Measurements from ENCODE around the gene RELT. TPM values are rescaled to one million over a fixed set of nuclear protein-coding genes. Genes with fewer than 3 reads are reported as not detected.

The RELT gene
- total RNA-seq, 2 experiments from 2014 or later = 26.2 to 28.4 TPM

DNA sequence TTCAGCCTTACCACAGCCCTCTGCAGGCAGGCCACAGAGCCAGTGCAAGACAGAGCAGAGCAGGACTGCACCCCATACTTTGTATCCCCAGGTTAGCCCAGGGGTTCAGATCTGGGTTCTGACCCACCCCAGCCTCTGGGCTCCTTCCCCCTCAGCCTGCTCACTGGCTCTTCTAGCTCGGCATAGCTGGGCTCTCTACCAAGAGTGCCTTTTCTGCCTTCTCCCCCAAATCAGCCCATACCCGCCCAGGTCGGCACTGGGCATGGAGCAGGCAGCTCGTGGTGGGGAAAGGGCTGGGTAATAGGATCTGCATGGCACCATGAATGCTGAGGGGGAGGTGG lies 8.3 kb downstream of the RELT start:
- peaks cover 62% of the 10 kb centered on the region for H3K4me1 Mint-ChIP-seq
- ATAC-seq (ENCODE audit: low read depth) (peak; percentile 11), DNase-seq (no peak)
- H3K27ac Mint-ChIP-seq = peak overlapping the region; percentile 91
- no peaks in the 10 kb centered on the region for H3K27me3 Mint-ChIP-seq
- H3K36me3 Mint-ChIP-seq = peaks cover 1% of the 10 kb centered on the region
- H3K9me3 Mint-ChIP-seq = no peaks in the 10 kb centered on the region
- POLR2A ChIA-PET = interaction anchor here (0.7 to 1.8 kb wide), 8 partner anchors 8 to 1108 kb away, joined by 3 to 9 read pairs (median 3); partner anchors contain the start of gene RELT
- H3K4me3 Mint-ChIP-seq = peak overlapping the region; percentile 78

DNA sequence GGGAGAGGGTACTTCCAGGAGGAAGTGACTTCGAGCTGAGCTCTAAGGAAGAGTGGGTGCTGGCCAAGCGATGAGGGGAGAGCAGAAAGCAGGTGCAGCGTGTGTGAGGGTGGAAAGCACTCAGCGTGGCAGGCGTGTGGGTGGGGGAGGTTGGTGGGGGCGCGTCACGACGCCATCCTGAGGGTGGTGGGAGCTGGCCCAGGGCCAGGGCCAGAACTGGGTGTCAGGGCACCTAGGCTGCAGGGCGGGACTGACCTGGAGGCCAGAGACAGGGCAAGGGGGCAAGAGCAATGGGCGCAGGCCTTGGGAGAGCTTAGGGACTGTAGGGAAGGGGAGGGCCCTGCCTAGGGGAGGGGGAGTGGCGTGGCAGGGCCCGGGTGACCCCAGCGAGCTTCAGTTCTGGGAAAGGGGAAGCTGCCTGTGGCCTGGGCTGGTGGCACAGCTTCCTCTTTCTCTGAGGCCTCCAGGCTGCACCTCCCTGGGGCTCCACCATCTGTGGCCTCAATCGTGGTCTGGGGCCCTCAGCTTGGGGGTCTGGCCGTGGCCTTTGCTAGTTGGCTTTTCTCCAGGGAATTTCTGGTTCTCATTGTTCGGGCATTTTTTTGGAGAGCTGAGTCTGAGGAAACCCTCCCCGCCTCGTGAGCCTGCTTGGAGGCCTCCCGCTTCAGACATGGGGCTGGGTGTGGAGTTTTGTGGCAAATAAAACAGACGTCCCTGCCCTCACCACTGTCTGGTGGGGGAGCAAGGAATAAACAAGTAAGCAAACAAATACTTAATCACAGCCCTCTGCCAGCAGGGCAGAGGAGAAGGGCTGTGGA lies 8.9 kb downstream of the RELT start:
- H3K27me3 Mint-ChIP-seq = no peaks in the 10 kb centered on the region
- H3K9me3 Mint-ChIP-seq = no peaks in the 10 kb centered on the region
- ATAC-seq (ENCODE audit: low read depth) = peak; percentile 69
- H3K4me3 Mint-ChIP-seq = peak overlapping the region; percentile 78
- H3K36me3 Mint-ChIP-seq = peaks cover 1% of the 10 kb centered on the region
- peaks cover 58% of the 10 kb centered on the region for H3K4me1 Mint-ChIP-seq
- peak overlapping the region; percentile 91 for H3K27ac Mint-ChIP-seq
- POLR2A ChIA-PET = interaction anchor here (0.7 to 1.8 kb wide), 8 partner anchors 8 to 1108 kb away, joined by 3 to 9 read pairs (median 3); partner anchors contain the start of gene RELT
- peak; percentile 55 for DNase-seq

DNA sequence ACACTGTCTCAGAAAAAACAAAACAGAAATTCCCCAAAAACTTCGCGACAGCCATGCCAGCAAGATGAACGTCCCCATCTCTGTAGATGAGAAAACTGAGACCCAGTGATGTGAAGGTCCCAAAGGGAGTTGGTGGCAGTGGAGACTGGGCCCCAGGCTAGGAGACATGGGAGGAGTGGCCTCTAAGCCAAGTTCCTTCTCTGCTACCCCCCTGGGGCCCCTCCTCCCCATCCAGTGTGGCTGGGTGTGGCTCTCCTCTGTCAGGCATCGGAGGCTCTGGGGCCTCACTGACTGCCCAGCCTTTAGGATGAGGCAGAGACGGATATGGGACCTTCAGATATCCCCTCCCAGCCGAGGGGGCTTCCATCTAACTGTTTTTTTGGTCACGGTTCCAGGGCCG lies 9.8 kb downstream of the RELT start:
- POLR2A ChIA-PET = interaction anchor here (0.7 to 1.8 kb wide), 3 partner anchors 9 to 16 kb away, joined by 3 to 9 read pairs (median 7); partner anchors contain the start of gene RELT
- Mint-ChIP-seq H3K27me3 (no peaks in the 10 kb centered on the region), H3K4me1 (peaks cover 56% of the 10 kb centered on the region), H3K4me3 (peak overlapping the region; percentile 78), H3K9me3 (no peaks in the 10 kb centered on the region), H3K27ac (peak overlapping the region; percentile 91), H3K36me3 (peaks cover 1% of the 10 kb centered on the region)
- DNase-seq = no peak
- no peak for ATAC-seq (ENCODE audit: low read depth)

DNA sequence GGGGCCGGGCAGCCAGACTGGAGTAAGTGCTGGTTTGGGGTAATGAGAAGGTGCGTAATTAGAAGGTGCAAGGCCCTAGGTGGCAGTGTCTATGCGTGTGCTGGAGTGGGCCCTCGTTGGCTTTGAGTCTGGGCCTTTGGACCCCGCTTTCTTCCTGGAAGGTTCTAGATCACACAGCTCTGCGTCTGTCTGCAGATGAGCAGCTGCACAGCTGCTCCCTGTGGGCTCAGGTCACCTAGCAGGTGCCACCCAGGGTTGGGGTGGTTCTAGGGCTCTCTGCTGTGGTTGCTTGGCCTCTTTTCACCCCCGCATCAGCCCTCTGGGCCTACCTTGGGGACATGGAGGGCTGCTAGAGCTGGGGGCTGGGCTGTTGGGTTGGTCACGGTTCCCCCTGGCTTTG lies 10.3 kb downstream of the RELT start:
- H3K4me1 Mint-ChIP-seq = peaks cover 54% of the 10 kb centered on the region
- H3K36me3 Mint-ChIP-seq = peaks cover 1% of the 10 kb centered on the region
- POLR2A ChIA-PET = interaction anchor here (0.7 to 1.5 kb wide), 2 partner anchors 9 to 35 kb away, joined by 3 to 5 read pairs; no protein-coding TSS in a partner anchor

DNA sequence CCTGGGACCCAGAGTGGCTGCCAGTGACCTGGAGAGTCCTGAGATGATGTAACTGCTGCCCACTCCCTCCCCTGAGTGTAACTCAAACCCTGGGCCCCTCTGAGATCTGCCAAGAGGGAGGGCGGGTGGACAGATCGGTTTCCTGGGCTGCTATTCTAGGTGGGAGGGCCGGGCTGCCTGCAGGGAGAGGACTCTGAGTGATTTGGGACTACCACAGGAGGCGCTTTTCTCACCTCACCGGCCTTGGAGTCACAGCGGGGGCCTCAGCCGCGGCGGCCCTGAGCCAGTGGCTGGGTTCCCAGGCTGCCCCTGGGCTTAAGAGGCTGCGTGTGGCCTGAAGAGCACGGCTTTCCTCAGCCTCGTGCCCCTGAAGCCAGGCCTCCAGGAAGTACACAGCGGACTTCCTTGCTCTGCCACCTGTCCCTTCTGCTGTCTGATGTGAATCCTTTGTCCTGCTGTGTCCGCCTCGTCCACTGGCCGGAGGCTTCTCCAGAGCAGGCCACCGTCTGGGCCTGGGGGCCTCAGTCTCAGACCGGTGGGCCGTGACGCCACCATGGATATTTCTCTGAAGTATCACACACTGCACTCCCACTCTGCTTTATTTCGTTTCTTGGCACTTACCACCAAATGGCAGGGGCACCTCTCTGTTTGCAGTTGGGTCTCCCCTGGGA lies 11.5 kb downstream of the RELT start:
- Mint-ChIP-seq H3K27ac (peak overlapping the region; percentile 81), H3K27me3 (no peaks in the 10 kb centered on the region), H3K4me1 (peaks cover 49% of the 10 kb centered on the region), H3K9me3 (no peaks in the 10 kb centered on the region), H3K4me3 (no peak overlapping the region), H3K36me3 (peaks cover 1% of the 10 kb centered on the region)
- POLR2A ChIA-PET = interaction anchor here (1.5 kb wide), 1 partner anchor 36 kb away, joined by 5 read pairs; no protein-coding TSS in a partner anchor
- ATAC-seq (ENCODE audit: low read depth) (no peak), DNase-seq (no peak)

More for the DNA sequence above, 10.3 kb downstream of the RELT start:
- no peak for ATAC-seq (ENCODE audit: low read depth)
- H3K4me3 Mint-ChIP-seq = peak overlapping the region; percentile 37
- no peaks in the 10 kb centered on the region for H3K9me3 Mint-ChIP-seq
- DNase-seq = no peak
- H3K27me3 Mint-ChIP-seq = no peaks in the 10 kb centered on the region
- peak overlapping the region; percentile 91 for H3K27ac Mint-ChIP-seq

DNA sequence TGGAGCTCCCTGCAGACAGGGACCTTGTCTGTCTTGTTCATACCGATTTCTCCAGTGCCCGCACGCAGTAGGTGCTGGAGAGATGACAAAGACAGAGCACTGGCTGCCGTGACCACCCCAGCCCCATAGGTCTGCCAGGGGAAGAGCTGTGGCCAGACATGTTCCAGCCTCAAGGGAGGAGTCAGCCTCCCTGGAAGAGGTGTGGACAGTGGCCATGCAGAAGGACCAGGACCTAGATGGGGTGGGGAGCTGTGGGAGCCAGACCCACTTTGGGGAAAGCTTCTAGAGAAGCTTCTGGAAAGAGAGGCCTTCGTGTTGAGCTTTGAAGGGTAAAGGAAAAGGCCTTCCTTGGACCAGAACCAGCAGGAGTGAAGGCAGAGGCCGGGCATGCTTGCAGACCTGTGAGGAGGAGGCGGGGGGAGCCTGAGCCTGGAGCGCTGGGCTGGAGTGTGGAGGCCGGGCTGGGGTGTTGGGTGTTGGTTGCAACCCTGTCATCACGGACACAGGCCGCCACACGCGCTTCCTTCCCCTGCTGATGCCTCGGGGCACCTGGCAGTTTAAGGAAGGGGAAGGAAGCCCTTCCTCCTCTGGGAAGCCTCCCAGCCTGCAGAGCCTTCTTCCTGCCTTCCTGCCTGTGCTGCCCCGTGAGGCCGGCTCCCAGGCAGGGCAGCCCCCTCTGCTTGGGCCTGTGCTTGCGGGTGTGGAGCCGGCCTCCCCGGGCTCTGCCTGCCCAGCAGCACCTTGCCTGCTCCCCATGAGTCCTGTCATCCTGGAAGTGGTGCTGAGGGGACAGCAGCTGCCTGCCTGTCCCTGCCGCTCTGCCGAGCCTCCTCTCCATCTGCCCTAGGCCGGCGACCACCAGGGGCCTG lies 12.3 kb downstream of the RELT start:
- peaks cover 45% of the 10 kb centered on the region for H3K4me1 Mint-ChIP-seq
- H3K27me3 Mint-ChIP-seq = no peaks in the 10 kb centered on the region
- DNase-seq = no peak
- H3K36me3 Mint-ChIP-seq = peaks cover 1% of the 10 kb centered on the region
- POLR2A ChIA-PET = interaction anchor here (1.5 kb wide), 1 partner anchor 37 kb away, joined by 5 read pairs; no protein-coding TSS in a partner anchor
- no peak overlapping the region for H3K4me3 Mint-ChIP-seq
- peak overlapping the region; percentile 78 for H3K27ac Mint-ChIP-seq
- no peaks in the 10 kb centered on the region for H3K9me3 Mint-ChIP-seq
- ATAC-seq (ENCODE audit: low read depth) = no peak

DNA sequence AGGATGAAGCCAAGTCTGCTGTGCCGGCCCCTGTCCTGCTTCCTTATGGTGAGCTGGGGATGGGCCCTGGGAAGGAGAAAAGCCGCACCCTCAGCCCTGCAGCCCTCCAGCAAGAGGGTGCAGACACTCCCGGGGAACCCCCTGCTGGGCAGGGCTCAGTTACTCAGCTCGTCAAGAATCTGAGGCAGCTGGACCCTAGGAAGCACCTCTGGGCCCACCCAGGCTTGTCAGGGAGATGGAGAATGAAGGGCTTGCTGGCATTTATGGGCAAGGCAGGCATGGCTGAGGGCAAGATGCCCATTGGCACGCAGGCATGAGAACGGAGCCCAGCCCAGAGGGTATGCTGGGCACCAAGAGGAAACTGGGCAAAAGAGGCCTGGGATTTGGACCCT lies 12.9 kb downstream of the RELT start:
- POLR2A ChIA-PET = no interaction called here
- H3K4me1 Mint-ChIP-seq = peaks cover 40% of the 10 kb centered on the region
- no peaks in the 10 kb centered on the region for H3K9me3 Mint-ChIP-seq

DNA sequence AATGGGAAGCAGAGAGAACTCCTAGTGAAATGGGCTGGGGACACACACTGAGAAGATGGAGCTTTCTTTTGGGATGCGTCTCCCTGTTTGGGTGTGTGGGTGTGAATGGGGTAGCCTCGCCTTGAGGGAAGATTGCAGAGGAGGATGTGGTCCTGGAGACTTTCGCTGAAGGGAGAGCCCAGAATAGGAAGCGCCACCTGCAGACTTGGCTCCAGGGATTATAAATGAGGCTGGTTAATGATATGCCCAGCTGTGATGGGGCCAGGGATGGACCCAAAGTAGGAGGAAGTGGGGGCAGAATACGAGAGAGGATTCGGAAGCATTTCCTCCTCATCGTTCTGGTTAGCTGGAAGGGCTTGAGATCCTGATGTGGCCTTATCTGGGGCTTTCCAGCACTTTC lies 13.7 kb downstream of the RELT start:
- no peaks in the 10 kb centered on the region for H3K27me3 Mint-ChIP-seq
- peak overlapping the region; percentile 17 for H3K27ac Mint-ChIP-seq
- ATAC-seq (ENCODE audit: low read depth) (no peak), DNase-seq (no peak)
- H3K9me3 Mint-ChIP-seq = no peaks in the 10 kb centered on the region
- peaks cover 1% of the 10 kb centered on the region for H3K36me3 Mint-ChIP-seq
- POLR2A ChIA-PET = no interaction called here
- peaks cover 32% of the 10 kb centered on the region for H3K4me1 Mint-ChIP-seq
- H3K4me3 Mint-ChIP-seq = no peak overlapping the region

More for the DNA sequence above, 12.9 kb downstream of the RELT start:
- ATAC-seq (ENCODE audit: low read depth) = no peak
- Mint-ChIP-seq H3K27ac (no peak overlapping the region), H3K4me3 (no peak overlapping the region), H3K36me3 (peaks cover 1% of the 10 kb centered on the region), H3K27me3 (no peaks in the 10 kb centered on the region)
- DNase-seq = no peak

DNA sequence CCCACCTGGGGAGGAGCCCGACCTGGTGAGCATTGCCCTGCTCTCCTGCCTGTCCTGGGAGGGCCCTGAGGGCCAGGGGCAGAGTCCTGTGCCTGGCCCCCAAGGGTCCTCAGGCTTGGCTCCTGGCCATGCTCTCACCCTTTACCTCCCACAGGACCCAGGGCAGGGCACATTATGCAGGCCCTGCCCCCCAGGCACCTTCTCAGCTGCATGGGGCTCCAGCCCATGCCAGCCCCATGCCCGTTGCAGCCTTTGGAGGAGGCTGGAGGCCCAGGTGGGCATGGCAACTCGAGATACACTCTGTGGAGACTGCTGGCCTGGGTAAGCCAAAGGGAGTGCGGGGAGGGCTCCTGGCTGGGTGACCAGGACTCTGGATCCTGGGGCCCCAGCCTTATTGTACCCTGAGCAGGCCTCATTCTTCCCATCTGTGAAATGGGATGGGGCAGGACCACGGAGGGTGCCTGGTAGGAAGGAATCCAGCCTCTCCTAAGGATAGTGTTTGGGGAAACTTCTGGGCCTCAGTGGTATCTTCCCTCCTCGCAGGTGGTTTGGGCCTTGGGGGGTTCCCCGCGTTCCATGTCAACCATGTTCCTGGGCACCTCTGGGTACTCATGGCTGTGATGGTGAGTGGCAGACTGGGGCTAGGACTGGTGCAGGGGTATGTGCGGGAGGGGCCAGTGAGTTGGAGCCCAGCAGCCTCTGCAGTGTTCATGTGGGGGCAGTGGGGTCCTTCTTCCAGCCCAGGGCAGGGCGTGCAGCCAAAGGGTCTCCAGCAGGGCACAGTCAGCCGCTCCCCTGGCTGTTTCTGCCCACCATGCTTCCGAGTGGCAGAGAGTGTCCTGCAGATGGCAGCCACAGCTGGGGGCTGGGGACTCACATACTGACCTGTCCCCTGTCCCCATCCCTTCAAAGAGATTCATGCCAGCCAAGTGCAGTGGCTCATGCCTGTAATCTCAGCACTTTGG lies 14.7 kb downstream of the RELT start:
- DNase-seq (no peak), ATAC-seq (ENCODE audit: low read depth) (no peak)
- no peaks in the 10 kb centered on the region for H3K27me3 Mint-ChIP-seq
- no peak overlapping the region for H3K27ac Mint-ChIP-seq
- H3K36me3 Mint-ChIP-seq = peaks cover 1% of the 10 kb centered on the region
- POLR2A ChIA-PET = no interaction called here
- H3K9me3 Mint-ChIP-seq = no peaks in the 10 kb centered on the region
- H3K4me3 Mint-ChIP-seq = no peak overlapping the region
- H3K4me1 Mint-ChIP-seq = peaks cover 22% of the 10 kb centered on the region

DNA sequence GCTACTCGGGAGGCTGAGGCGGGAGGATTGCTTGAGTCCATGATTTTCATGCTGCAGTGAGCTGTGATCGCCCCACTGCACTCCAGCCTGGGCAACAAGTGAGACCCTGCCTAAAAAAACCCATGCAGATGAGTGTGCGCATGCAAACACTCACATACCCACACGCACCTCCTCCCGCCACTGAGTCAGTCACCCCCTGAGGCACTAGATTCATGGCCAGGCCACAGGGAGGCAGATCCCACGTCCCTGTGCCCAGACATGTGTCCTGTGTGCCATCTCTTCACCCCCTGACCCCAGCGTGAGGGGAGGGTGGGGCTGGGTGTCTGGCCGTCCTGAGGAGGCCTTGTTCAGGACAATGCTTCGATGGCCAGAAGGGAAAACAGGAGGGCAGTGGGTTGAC lies 15.5 kb downstream of the RELT start:
- ATAC-seq (ENCODE audit: low read depth) (no peak), DNase-seq (no peak)
- Mint-ChIP-seq H3K4me1 (peaks cover 14% of the 10 kb centered on the region), H3K27ac (peak overlapping the region; percentile 12), H3K36me3 (peaks cover 4% of the 10 kb centered on the region), H3K4me3 (no peak overlapping the region), H3K9me3 (no peaks in the 10 kb centered on the region), H3K27me3 (no peaks in the 10 kb centered on the region)
- POLR2A ChIA-PET = no interaction called here

DNA sequence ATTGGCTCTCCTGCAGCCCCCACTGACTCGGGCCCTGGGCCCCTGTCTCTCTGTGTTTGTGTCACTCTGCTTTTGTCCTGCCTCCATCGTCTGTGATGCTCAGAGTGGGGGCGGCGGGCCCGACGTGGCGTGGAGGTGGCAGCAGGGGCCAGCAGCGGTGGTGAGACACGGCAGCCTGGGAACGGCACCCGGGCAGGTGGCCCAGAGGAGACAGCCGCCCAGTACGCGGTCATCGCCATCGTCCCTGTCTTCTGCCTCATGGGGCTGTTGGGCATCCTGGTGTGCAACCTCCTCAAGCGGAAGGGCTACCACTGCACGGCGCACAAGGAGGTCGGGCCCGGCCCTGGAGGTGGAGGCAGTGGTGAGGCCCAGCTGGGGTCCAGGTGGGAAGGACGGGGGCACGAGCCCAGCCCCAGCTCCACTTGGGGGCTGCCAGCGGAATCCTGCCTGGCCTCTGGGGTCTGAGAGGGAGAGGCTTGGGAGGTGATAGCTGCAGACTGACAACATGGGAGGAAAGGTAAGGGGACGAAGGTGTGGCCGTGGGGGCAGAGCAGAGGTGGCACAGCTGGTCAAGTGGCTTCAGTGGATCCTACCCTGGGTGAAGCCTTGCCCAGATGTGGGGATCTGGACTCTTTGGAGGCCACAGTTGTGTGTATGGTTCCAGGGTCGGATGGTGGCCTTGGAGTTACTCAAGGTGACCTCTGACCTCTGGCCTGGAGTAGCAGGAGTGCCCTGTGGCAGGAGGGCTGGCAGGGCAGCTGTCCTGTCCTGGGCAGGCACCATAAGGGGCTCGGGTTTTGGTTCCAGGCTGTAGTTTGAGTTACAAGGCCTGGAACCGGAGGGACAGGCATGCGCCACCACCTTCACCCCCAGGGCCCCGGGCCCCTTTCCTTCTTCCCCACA lies 16.2 kb downstream of the RELT start:
- no peak for ATAC-seq (ENCODE audit: low read depth)
- H3K27ac Mint-ChIP-seq = no peak overlapping the region

More for the DNA sequence above, 16.2 kb downstream of the RELT start:
- no peaks in the 10 kb centered on the region for H3K9me3 Mint-ChIP-seq
- H3K27me3 Mint-ChIP-seq = no peaks in the 10 kb centered on the region
- H3K4me3 Mint-ChIP-seq = no peak overlapping the region
- no peak for DNase-seq
- peaks cover 7% of the 10 kb centered on the region for H3K36me3 Mint-ChIP-seq
- POLR2A ChIA-PET = interaction anchor here (0.6 to 1.9 kb wide), 2 partner anchors 21 to 41 kb away, joined by 3 to 9 read pairs; no protein-coding TSS in a partner anchor
- peaks cover 8% of the 10 kb centered on the region for H3K4me1 Mint-ChIP-seq

All from activated naive CD8-positive, alpha-beta T cell treated with anti-CD3 and anti-CD28 coated beads, Interleukin-2, amount 10 ng/mL, durations not matched to agents 7 days and 5 days (primary cell).